Endothelial cell of hepatic sinusoid (primary cell): Measurements from ENCODE around the gene MTG1.

Experiments
- in situ Hi-C: cut with HindIII; loops from 2 replicates; pipeline ENCODE4 v1.10.0; 2017; ENCODE audit warnings: low sequenced_read_pairs

Gene MTG1

DNA sequence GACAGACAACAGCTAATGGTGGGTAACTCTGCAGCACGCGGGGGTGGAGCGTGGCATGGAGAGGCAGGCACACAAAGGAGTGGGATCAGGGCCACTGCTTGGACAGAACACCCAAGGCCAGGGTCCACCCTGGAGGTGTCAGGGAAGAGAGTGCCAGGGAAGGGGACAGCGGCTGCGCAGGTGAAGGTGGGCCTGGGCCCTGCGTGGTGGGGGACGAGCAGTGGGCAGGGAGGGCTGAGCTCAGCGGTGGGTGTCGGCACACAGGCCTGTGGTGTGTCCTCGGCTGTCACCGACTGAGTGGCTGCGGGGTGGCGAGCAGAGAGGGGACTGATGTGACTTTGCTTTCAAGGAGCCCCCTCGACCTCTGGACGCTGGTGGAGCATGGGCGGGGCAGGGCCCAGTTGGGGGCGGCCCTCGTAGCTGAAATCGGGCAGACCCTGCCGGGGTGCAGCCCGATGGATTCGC lies 51.3 kb downstream of the MTG1 start:
- in situ Hi-C loops = no loop called here

DNA sequence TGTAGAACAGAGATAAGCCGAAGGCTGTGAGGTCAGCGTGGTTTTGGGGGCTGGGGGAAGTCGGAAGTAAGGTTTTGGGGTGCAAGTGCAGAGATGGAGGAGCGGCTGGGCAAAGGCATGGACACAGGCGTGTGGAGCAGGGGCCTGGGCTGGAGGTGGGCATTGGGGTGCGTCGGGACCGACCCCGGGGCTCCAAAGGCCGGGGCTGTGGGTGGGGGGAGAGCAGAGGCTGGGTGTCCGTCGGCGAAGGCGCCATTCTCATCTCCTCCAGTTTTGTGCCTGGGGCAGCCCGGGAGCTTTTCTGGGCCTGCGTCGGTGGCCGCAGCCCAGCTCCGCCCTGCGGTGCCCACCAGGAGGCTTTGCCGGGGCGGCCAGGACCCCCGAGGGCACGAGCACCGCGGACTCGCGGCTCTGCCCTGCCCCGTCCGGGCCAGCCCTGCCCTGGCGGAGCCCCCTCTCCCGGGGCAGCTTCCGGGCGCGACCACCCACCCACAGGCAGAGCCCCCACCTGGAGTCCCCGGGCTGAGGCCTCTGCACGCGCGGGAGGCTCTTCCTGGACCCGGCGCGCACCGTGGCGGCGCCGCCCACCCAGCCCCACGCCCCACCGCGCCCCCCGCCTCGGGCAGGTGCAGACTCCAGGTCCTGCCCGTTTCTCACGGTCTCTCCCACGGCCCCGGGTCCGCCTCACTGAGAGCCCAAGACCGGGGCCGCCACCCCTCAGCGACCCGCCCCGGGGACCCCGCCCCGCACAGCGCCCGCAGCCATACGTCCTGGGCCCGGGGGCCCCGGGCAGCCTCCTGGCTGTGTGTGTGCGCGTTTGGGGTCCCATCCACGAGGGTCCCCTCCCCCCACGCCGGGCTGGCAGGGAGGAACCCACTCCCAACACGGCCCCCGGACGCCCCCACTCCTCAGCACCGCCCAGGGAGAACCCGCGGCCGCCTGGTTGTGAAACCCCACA lies 52.1 kb downstream of the MTG1 start:
- in situ Hi-C loops = no loop called here

DNA sequence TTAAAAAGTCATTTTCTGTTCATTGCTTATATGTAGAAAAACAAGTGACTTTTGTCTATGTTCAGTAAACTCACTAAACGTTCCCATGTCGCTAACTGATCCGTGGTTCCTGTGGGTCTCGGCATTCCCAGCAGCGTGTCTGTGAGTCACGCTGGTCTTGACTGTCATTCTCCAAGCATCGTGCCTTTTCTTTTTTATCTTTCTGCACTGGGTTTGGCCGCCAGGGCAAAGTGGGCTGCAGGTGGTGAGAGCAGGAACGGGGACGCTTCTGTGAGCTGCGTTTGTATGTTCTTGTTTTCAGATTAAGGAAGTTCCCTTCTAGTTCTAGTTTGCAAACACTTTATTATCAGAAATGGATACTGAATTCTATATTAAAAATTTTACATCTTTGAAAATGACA lies 53.0 kb downstream of the MTG1 start:
- in situ Hi-C loops = no loop called here

DNA sequence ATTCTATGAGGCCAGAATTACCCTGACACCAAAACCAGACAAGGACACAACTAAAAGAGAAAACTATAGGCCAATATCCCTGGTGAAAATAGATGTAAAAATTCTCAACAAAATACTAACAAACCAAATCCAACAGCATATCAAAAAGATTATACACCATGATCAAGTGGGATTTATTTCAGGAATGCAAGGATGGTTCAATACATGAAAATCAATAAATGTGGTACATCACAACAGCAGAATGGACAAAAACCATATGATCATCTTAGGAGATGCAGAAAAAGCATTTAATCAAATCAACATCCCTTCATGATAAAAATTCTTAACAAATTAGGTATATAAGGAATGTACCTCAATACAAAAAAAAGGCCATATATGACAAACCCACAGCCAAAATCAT lies 54.2 kb downstream of the MTG1 start:
- in situ Hi-C loops = no loop called here

DNA sequence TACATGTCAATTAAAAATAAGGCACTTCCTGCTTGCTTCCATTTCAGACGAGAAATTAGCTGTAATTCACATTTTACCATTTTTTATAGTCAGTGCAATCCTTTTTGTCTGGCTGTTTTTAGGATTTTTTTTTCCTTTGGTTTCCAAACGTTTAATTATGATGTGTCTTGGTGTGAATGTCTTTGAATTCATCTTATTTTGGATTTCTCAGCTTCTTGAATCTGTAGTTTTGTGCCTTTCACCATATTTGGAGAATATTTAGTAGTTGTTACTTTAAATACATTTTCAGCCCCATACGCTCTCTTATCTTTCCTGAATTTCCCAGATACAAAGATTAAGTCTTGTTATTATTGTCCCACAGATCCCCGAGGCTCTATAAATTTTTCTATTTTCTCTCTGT lies 57.4 kb downstream of the MTG1 start:
- in situ Hi-C loops = no loop called here

DNA sequence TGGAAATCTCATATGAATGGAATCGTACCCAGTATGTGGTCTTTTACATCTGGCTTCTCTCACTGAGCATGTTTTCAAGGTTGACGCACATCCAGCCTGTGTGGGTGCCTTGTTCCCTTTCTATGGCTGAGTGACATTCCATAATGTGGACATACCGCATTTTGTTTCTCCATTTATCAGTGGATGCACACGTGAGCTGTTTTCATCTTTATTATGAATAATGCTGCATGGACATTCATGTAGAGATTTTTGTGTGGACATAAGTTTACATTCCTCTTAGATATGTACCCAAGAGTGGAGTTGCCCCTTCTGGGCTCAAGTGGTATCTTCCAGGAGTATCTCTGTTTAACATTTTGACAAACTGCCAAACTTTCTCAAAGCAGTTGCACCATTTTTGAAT lies 58.5 kb downstream of the MTG1 start:
- in situ Hi-C loops = no loop called here

DNA sequence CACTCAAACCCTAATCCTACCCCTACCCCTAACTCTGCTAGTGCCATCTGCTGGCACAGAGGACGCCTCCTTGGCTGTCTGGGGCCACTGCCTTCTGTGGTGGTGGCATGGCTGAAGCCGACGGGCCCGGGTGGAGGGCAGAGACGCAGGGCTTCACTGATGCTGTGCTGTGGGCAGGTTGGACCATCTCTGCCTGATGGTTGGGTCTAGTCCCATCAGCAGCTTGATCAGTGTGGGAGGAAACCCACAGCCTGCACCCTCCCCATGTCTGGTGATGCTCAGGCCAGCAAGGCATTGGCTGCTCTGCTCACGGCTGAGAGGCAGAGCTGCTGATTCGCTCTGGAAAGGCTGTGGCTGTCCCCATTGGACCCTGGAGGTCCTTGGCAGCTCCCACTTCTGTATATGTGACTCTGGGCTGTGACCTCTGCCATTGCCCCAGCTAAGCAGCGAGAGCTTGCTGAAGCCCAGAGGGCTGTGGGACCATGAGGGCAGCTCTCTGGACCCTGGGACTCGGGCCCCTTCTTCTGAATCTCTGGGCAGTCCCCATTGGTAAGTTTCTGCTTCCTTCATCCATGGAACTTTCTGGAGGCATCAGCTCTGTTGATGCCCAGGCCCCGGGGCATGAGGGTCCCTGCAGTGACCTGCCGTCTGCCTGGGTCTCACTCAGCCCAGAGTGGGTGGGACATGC lies 59.7 kb downstream of the MTG1 start, which contains the start of gene SCART1:
Gene SCART1, plus strand, starts transcription at position 430 of the 688 bp plus-strand sequence. Its CDS starts 53 bp downstream, at position 483.
- in situ Hi-C loops = no loop called here

DNA sequence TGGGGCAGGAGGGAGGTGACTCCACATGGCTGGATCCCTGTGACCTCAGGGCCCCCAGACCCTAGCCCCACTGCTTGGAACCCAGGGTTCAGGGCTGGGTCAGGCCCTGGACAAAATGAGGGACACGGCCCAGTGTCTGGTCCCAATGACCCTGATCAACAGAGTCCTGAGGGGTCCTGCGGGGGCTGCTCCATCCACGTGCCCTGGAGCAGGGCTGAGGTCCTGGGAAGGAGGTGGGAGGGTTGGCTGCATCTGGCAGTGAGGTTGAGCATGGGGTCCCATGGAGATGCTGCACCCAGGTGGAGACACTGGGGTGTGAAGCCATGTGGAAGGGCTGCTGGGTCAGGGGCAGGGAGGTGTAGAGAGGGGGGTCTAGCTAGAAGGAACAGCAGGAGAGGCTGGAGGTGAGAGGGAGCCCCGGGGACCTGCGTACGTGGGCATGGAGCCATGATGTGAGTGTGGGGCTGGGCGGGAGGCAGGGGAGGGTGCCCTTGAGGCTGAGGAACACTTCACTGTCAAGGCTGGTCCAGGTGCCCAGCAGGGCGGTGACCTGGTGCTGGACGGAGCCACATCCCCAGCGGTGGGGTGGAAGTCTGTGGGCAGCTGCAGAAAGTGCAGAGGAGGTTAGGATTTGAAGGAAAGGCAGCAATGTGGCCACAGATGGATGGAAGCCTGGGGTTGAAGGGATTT lies 60.4 kb downstream of the MTG1 start:
- in situ Hi-C loops = no loop called here

DNA sequence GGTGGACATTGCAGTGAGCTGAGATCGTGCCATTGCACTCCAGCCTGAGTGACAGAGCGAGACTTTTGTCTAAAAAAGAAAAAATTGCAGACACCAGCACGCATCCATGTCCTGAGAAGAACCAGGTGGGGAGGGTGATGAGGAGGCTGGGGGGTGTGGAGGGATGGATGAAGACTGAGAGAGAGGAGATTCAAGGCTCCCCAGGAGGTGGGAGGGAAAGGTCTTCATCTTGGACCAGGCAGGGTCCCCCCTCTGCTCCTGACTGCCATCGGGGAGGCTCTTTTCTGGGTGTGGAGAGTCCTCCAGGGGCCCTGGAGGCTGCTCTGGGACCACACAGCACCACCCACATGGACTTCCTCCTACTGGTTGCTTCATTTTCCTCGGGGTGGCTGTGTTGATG lies 61.2 kb downstream of the MTG1 start:
- in situ Hi-C loops = no loop called here

DNA sequence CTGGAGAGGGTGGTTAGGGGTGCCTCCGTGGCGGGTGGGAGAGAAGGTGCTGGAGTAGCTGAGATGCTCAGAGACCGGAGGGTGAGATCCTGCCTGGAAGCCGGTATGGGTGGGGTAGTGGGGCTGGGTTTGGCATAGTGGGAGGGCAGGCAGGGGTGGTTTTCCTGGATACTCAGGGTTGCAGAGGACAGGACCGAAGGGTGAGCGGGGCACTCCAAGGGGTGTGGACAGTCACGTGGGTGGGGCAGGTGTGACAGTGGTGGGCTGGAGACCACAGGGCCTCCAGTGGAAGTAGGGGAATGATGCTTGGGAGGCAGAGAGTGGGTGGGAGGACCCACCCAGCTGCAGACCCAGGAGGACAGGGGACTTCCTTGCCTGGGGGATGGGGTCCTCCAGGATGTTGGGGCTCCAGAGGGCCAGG lies 61.7 kb downstream of the MTG1 start:
- in situ Hi-C loops = no loop called here

DNA sequence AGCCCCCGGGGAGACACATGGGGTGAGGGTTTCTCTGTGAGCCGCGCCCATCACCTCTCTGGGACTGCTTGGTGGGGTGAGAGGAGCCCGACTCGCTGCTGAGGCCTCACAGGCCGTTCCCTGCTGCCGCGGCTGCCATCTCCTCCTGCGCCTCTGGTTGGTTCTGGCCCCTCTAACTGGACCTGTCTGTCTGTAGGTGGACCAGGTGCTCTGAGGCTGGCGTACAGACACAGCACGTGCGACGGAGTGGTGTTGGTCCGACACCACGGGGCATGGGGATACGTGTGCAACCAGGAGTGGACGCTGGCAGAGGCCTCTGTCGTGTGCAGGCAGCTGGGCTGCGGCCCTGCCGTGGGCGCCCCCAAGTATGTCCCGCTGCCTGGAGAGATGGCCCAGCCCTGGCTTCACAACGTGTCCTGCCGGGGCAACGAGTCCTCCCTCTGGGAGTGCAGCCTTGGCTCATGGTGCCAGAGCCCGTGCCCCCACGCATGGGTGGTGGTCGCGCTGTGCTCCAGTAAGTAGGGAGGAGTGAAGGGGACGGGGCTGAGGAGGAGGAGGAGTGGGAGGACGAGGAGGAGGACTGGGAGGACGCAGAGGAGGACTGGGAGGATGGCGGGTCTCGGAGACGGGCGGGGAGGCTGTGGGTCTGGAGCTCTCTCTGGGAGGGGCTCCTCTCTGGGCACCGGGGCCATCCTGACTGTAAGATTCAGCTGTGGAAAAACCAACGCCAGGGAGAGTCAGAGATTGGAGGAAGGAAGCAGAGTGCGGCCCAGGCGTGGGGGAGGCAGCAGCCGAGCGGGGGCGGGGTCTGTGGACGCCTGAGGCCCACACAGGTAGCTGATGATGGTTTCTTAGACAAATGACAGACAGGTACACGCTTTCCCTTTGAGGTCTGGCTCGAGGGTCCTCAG lies 62.3 kb downstream of the MTG1 start:
- in situ Hi-C loops = no loop called here

DNA sequence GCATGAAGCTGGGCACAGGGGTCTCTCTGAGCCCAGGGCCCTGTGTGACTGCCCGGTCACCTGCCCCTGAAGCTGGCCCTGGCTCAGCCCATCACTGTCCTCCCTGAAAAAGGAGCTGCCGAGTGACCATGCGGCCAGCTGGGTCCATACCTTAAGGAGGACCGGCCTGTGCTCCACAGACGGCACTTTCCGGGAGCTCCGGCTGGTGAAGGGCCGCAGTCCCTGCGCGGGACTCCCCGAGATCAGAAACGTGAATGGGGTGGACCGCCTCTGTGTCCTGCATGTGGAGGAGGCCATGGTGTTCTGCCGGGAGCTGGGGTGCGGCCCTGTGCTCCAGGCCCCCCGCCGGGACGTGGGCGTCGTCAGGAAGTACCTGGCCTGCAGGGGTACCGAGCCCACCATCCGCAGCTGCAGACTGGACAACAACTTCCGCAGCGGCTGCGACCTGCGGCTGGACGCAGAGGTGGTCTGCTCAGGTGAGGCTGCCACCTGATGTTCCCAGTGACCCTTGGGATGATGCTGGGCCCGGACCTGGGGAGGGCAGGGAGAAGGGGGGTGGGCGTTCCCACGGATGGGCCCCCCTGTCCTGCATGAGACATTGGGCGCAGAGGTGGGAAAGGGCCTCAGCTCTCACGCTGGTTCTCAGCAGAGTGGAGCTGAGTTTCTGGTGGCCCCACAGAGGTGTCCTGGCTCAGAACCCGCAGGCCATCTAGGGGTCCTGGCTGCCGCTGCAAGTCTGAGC lies 63.3 kb downstream of the MTG1 start:
- in situ Hi-C loops = no loop called here

DNA sequence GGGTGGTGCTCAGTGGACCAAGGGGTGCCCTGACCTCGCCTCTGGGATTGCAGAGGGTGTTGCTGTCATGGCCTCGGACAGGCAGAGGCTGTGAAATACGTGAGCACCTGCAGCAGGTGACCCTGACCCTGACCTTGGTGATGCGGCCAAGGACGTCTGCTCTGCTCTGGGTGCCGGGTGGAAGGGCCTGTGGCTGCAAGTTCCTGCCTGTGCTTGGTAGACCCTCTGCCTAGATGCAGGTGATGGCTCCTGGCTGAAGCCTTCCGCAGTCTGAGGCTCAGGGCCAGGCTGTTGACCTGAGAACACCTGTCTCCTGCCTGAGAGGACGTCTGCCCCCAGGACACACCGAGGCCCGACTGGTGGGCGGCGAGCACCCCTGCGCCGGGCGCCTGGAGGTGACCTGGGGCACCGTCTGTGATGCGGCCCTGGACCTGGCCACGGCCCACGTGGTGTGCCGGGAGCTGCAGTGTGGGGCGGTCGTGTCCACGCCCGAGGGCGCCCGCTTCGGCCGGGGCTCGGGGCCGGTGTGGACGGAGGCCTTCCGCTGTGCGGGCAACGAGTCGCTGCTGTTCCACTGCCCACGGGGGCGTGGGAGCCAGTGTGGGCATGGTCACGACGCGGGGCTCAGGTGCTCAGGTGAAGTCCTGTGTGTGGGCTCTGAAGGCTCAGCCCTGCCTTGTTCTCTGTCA lies 64.2 kb downstream of the MTG1 start:
- in situ Hi-C loops = no loop called here

DNA sequence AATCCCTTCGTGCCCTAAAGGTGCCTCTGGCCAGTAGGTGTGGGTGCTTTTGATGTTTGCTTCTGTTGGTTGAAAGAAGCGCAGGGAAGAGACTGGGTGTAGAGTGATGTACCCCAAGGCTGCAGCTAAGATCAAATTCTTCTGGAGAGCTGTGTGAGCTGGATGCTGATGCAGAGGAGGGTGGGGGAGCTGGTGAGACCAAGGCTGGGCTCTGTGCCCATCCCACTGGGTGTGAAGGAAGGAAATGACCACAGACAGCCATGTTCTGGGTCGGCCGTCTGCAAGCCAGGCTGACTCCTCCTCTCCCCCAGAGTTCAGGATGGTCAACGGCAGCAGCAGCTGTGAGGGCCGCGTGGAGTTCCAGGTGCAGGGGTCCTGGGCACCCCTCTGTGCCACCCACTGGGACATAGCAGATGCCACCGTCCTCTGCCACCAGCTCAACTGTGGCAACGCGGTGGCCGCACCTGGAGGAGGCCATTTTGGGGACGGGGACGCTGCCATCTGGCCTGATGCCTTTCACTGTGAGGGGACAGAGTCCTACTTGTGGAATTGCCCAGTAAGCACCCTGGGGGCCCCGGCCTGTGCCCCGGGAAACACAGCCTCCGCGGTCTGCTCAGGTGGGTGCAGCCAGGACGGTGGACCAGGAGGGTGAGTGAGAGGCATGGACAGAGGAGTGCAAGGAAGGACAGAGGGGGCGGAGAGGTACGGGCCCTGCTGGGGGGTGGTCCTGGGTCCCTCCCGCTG lies 64.9 kb downstream of the MTG1 start:
- in situ Hi-C loops = no loop called here

DNA sequence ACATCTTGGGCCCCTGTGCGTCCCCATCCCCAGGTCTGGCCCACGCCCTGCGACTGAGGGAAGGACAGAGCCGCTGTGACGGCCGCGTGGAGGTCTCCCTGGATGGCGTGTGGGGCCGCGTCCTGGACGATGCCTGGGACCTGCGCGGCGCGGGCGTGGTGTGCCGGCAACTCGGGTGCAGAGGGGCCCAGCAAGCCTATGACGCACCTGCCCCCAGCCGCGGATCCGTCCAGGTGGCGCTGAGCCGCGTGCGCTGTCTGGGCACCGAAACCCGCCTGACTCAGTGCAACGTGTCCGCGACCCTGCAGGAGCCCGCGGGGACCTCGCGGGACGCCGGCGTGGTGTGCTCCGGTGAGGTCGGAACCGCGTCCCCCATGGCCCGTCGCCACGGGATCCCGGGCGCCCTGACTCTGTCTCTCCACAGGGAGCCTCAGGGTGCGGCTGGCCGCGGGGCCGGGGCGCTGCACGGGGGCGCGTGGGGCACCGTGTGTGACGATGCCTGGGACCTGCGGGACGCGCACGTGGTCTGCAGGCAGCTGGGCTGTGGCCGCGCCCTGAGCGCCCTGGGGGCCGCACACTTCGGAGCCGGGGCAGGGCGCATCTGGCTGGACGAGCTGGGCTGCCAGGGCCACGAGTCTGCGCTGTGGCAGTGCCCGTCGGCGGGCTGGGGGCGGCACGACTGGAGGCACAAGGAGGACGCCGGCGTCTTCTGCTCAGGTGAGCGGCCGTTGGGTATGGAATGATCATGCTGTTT lies 65.7 kb downstream of the MTG1 start:
- in situ Hi-C loops = loop anchor here (5.0 kb wide), 1 partner anchor 103 kb away; no protein-coding TSS in a partner anchor

DNA sequence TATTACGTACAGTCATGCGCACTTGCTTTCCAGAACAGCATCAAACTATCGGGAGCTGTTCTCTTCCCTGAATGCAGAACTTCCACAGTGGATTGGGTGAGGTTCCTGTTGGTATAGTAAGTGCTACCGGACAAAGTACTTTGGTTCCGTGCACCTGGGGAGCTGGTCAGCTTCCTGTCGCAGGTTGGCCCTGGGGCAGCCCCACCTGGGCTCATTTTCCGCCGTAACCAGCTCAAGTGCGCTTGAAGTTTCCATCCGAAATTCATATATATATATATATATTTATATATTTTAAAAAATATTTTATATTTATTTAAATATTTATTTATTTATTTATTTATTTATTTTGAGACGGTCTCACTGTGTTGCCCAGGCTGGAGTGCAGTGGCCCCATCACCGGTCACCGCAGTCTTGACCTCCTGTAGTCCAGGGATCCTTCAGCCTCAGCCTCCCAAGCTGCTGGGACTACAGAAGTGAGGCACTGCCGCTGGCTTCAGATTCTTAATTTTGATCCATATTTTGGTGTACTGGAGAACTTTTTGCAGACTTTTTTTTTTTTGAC lies 66.3 kb downstream of the MTG1 start:
- in situ Hi-C loops = loop anchor here (5.0 kb wide), 1 partner anchor 102 kb away; no protein-coding TSS in a partner anchor

DNA sequence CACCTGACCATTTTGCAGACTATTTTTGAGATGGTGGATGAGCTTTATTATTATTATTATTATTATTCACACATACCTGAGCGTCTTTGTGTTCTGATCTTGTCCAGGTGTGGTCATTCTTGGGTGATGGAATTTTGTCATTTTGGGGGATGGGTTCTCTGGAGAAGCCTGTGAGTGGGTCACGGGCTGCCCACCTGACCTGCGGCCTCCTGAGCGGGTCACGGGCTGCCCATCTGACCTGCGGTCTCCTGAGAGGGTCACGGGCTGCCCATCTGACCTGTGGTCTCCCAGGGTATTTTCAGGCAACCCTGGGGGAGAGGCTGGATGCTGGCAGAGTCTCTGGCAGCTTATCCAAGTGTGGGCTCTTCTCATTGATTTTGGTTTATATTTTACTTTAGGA lies 67.1 kb downstream of the MTG1 start:
- in situ Hi-C loops = loop anchor here (5.0 kb wide), 1 partner anchor 101 kb away; no protein-coding TSS in a partner anchor
